ENCODE measurements around the gene WNT2.

DNA sequence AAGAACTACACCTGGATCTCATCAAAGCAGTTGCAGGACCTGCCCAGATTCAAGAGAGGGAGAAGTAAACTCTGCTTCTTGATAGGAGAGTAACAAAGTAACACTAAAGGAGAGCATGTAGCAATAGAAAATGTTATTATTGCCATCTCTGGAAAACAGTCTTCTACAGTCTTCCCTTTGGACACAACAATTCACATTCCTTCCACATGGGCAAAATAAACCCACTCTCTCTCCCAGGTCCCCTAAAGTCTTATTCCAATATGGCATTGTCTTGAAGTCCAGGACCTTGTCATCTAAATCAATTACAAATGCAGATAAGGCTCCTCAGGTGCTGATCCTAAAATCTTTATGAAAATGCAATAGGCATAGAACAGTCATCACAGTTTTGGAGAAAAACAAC, 10.3 kb upstream of the WNT2 start:
- TF ChIP-seq SMC3 (IDR thresholded peaks at IDR 0.05; ENCODE audit: low read depth, low read length), result no peak
- TF ChIP-seq CTCF (conservative IDR thresholded peaks at IDR 0.05; ENCODE audit: low read depth, low read length), result no peak
- TF ChIP-seq POLR2A (IDR thresholded peaks at IDR 0.05; ENCODE audit: low read depth, low read length), result no peak
- no peak for TF ChIP-seq FOS (IDR thresholded peaks at IDR 0.05; ENCODE audit: low read depth, low read length)
- TF ChIP-seq, protein P1, sequence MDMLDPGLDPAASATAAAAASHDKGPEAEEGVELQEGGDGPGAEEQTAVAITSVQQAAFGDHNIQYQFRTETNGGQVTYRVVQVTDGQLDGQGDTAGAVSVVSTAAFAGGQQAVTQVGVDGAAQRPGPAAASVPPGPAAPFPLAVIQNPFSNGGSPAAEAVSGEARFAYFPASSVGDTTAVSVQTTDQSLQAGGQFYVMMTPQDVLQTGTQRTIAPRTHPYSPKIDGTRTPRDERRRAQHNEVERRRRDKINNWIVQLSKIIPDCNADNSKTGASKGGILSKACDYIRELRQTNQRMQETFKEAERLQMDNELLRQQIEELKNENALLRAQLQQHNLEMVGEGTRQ (IDR thresholded peaks at IDR 0.05; ENCODE audit: low read depth, low read length), result no peak
- no peak for TF ChIP-seq CEBPB (IDR thresholded peaks at IDR 0.05; ENCODE audit: low read depth, low read length)
- no peak for TF ChIP-seq CHD1 (IDR thresholded peaks at IDR 0.05; ENCODE audit: low read depth, low read length)
- TF ChIP-seq RAD21 (IDR thresholded peaks at IDR 0.05; ENCODE audit: low read length), result no peak
- TF ChIP-seq RCOR1 (IDR thresholded peaks at IDR 0.05; ENCODE audit: insufficient replicate concordance, low read length), result no peak
- TF ChIP-seq MXI1 (IDR thresholded peaks at IDR 0.05; ENCODE audit: borderline replicate concordance, low read depth, low read length), result no peak
- no peak for TF ChIP-seq BHLHE40 (IDR thresholded peaks at IDR 0.05; ENCODE audit: low read depth, low read length)
- TF ChIP-seq RFX5 (IDR thresholded peaks at IDR 0.05; ENCODE audit: low read depth, low read length), result no peak
